Adipose tissue (tissue), 3 donors: Measurements from ENCODE around the gene FEM1A. TPM values are rescaled to one million over a fixed set of nuclear protein-coding genes. Genes with fewer than 3 reads are reported as not detected.
"Not testable (repeated sequence)": the region's sequence is repeated elsewhere in the genome, so short reads cannot be mapped to it uniquely, and the experiment has no call there.

ENCODE experiments used
- H3K27ac ChIP-seq: one replicate; pipeline ENCODE4 v1.5.1; 2013; ENCODE audit warnings: low read depth, low read length
- WGBS, 3 donors: extraction: QIAGEN DNeasy Blood & Tissue Kit; methylation state at CpG; one replicate each; pipeline ENCODE4 v1.1.7; 2013; 5-methylcytosine and 5-hydroxymethylcytosine counted together
- polyA plus RNA-seq, 3 donors: library from polyadenylated mRNA; stranded (reverse); fragments of 200-250 nt; gene quantifications; one replicate each; pipeline ENCODE4 v1.2.3, GENCODE V29; 2013
- donor health status: healthy with polysubstance abuse.
- donor health status: Bipolar disorder and iron deficiency.
- donor health status: healthy.

The FEM1A gene
- polyA plus RNA-seq, 3 donors: 3.3 to 6.1 (median 5.5) TPM

DNA sequence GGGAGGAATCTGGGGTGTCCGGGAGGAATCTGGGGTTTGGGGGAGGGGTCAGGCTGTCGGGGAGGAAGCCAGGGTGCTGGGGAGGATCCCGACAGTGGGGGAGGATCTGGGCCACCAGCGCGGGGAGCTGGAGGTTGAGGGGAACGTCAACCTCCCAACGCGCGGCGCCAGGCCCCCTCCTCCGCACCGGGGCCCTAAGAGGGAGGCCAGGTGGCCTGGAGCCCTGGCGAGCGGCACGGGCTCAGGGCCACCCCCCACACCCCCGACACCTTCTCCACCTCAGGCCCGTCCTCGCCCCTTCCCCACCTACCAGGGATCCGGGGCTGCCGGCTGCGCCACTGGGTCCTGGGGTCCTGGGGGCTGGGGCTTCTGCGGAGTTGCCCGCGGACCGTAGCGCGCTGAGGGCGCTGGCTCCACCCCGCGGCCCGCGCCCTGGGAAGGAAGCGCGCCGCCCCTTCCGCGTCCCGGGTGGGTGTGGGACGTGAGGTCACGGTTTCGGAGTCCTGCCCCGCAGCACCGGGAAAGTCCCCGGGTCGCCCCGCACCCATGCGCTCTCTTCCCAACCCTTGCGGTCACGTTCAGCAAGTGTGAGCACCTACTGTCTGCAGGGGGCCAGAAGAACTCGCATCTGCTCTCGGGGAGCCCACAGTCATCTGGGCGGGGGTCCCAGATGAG lies 39.9 kb downstream of the FEM1A start, which contains the start of gene TICAM1:
Gene TICAM1, minus strand, starts transcription at position 409 of the 675 bp plus-strand sequence. CDS start 13,335 bp downstream, outside the sequence.
- 0 to 1% (median 0%) methylated on average over 31 to 52 of the region's 52 CpGs for WGBS, 3 donors
- peak within 1 kb of the TSS; percentile 85 for H3K27ac ChIP-seq

DNA sequence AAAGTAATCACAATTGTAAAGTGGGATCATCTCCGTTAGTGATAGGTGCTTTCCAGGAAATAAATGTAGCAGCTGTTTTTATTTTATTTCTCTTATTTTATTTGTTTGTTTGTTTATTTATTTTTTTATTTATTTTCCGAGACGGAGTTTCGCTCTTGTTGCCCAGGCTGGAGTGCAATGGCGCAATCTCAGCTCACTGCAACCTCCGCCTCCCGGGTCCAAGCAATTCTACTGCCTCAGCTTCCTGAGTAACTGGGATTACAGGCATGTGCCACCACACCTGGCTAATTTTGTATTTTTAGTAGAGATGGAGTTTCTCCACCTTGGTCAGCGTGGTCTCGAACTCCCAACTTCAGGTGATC lies 40.4 kb downstream of the FEM1A start:
- WGBS, 3 donors: 25 to 31% (median 26%) methylated on average over 9 of the region's 9 CpGs
- not testable (repeated sequence) for H3K27ac ChIP-seq

DNA sequence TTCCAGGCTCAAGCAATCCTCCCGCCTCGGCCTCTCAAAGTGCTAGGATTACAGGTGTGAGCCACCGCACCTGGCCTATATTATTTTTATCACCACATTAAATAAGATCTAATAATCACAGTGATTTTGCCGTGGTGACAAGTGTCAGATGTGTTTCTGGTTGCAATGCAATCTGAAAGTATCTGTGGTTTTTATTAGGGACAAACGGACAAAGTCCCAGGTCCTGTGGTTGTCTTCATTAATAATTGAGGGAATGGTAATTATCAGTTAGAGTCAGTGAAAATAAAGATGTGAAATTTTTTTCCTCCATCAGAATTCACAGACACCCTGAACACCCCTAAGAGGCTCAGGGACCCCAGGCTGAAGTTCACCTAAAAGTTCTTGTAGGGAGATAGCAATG lies 41.2 kb downstream of the FEM1A start:
- H3K27ac ChIP-seq: no peak overlapping the region
- WGBS, 3 donors: 81 to 90% (median 86%) methylated on average over 5 of the region's 5 CpGs

DNA sequence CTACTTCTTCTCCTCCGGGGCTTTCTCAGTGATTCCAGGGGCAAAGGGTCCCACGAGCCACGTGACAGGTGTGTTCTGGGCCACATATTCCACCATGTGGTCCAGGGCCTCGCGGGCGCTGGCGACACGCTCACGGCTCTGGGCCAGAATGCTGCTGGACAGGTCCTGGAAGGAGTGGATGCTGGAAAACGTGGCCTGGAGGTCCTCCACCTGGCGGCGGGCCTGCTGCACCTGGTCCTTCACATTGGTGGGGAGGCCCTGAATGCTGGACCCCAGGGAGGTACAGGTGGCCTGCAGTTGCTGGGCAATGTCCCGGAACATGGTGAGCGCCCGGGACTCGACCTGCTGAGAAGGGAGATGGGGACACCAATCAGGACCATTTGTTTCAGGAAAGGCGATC lies 47.7 kb downstream of the FEM1A start:
- 94 to 97% (median 96%) methylated on average over 17 of the region's 17 CpGs for WGBS, 3 donors
- H3K27ac ChIP-seq: no peak overlapping the region

DNA sequence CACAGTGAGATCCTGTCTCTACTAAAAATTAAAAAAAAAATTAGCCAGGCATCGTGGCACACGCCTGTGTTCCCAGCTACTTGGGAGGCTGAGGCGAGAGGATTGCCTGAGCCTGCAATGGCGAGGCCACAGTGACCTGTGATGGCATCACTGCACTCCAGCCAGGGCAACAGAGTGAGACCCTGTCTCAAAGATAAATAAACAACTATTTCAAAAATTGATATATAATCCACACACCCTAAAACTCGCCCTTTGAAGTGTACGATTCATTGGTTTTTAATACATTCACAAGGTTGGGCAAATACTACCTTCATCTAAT lies 52.1 kb downstream of the FEM1A start:
- no peak overlapping the region for H3K27ac ChIP-seq
- WGBS, 3 donors: 94 to 97% (median 96%) methylated on average over 6 of the region's 6 CpGs

DNA sequence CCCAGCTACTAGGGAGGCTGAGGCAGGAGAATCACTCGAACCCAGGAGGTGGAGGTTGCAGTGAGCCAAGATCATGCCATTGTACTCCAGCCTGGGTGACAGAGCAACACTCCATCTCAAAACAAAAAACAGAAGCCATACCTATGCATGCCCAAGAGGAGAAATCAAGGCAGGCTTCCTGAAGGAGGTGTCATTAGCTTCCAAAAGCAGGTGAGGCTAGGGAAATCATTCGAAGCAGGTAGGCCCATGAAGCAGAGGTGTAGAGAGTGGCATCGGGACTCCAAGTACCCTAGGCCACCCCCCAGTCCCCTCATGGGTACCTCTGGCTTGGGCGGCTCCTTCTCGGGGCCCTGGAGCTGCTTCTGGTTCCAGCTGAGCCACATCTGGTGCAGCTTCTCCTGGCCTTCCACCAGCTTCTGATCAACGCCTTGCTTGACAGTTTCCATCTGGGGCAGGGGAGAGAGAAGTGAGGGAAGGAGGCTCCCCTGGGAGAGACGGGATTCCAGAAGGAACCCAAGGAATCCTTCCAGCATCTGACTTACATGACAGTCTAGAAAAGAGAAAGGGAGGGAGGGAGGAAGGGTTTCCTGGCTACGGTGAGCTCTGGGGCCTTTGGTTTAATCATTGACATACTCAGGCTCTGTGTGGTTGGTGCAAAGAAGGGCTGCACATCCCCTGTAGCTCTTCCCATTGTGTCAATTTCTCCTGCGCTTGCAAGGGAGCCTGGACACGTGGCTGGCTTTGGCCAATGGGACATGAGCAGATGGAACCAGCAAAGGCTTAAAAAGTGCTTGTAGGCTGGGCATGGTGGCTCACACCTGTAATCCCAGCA lies 53.0 kb downstream of the FEM1A start:
- no peak overlapping the region for H3K27ac ChIP-seq

DNA sequence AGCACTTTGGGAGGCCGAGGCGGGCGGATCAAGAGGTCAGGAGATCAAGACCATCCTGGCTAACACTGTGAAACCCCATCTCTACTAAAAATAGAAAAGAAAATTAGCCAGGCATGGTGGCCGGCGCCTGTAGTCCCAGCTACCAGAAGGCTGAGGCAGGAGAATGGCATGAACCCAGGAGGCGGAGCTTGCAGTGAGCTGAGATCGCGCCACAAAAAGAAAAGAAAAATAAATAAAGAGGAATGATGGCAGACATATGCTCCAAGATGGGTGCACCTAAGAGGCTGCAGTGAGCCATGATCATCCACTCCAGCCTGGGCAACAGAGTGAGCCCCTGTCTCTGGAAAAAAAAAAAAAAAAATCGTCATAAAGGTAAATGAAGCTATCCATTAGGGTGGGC lies 54.4 kb downstream of the FEM1A start:
- WGBS, 3 donors: 80 to 86% (median 82%) methylated on average over 5 to 9 of the region's 9 CpGs
- H3K27ac ChIP-seq: not testable (repeated sequence)

More for the DNA sequence above, 53.0 kb downstream of the FEM1A start:
- WGBS, 3 donors: 65 to 81% (median 77%) methylated on average over 10 of the region's 10 CpGs

DNA sequence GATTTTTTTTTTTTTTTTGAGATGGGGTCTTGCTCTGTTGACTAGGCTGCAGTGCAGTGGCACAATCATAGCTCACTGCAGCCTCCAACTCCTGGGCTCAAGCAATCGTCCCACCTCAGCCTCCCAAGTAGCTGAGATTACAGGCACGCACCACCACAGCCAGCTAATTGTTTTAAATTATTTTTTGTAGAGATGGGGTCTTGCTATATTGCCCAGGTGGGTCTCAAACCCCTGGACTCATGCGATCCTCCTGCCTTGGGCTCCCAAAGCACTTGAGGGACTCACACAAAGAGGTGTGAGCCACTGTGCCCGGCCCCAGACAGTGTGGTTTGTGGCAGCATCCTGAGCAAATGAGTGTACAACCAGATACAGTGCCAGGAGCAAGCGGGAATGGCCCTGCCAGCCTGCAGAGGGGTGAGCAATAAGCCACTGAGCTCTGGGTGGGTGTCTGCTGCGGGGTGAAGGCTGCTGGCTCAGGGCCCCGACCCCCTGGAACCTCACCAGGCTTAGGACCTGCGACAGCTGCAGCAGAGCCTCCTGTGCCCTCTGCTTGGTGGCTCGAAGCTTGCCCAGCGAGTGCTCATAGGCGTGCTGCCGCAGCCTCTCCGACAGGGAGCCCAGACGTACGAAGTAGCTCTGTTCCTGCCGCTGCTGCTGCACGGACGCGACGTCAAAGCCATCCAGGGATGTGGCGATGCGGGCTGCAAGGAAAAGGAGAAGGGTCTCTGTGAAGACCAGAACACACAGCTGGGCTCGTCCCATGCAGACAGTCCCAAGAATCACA lies 55.8 kb downstream of the FEM1A start:
- 96 to 97% (median 96%) methylated on average over 23 of the region's 23 CpGs for WGBS, 3 donors
- no peak overlapping the region for H3K27ac ChIP-seq

DNA sequence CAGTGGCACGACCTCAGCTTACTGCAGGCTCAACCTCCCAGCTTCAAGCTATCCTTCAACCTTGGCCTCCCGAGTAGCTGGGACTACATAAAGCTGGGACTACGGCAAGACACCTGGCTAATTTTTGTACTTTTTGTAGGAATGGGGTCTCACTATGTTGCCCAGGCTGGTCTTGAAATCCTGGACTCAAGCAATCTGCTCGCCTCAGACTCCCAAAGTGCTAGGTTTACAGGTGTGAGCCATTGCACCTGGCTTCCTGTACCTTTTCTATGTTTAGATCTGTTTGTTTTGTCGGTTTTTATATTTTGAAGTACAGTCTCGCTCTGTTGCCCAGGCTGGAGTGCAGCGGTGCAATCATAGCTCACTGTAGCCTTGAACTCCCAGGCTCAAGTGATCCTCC lies 57.5 kb downstream of the FEM1A start:
- H3K27ac ChIP-seq: no peak overlapping the region
- 83 to 97% (median 97%) methylated on average over 7 of the region's 7 CpGs for WGBS, 3 donors

Other genes with a start within 250 kb of the FEM1A start
- gene SEMA6B, start 232.1 kb upstream of the FEM1A start, polyA plus RNA-seq: 10 to 100 TPM in 2 of 3 donors, 1 to 10 TPM in 1; 3.3 to 34.5 (median 18.6) TPM
- 1 to 10 TPM; 2.0 to 9.2 (median 5.3) TPM for gene TNFAIP8L1, start 152.2 kb upstream of the FEM1A start, polyA plus RNA-seq
- 100 to 1,000 TPM in 2 of 3 donors, 10 to 100 TPM in 1; 53.1 to 168 (median 129) TPM for gene MYDGF, start 121.4 kb upstream of the FEM1A start, polyA plus RNA-seq
- 10 to 100 TPM; 18.6 to 36.4 (median 23.4) TPM for gene DPP9, start 67.9 kb upstream of the FEM1A start, polyA plus RNA-seq
- gene TICAM1, start 40.0 kb downstream of the FEM1A start, polyA plus RNA-seq: 10 to 100 TPM in 1 of 3 donors, 1 to 10 TPM in 2; 5.9 to 16.3 (median 9.6) TPM
- gene PLIN3, start 75.9 kb downstream of the FEM1A start, polyA plus RNA-seq: 10 to 100 TPM; 22.0 to 55.5 (median 46.2) TPM
- under 1 TPM in 2 of 3 donors, not detected in 1; 0.05 to 0.09 TPM for gene ARRDC5, start 111.2 kb downstream of the FEM1A start, polyA plus RNA-seq
- under 1 TPM; 0.25 to 0.49 (median 0.45) TPM for gene UHRF1, start 117.8 kb downstream of the FEM1A start, polyA plus RNA-seq
- 10 to 100 TPM in 2 of 3 donors, 1 to 10 TPM in 1; 8.6 to 17.5 (median 16.1) TPM for gene KDM4B, start 177.4 kb downstream of the FEM1A start, polyA plus RNA-seq